PC-9 (cell line): ENCODE results near the gene MKKS. TPM values are rescaled to one million over a fixed set of nuclear protein-coding genes. Genes with fewer than 3 reads are reported as not detected.

Experiments used
- BruUV-seq: library from RNA; stranded (reverse); fragments of 400-500 nt; replicated peaks from 2 replicates; lab custom pipeline; 2021; lab: Mats Ljungman, UMichigan
- CTCF ChIA-PET: fragments of 300-600 bp; sonication (Branson Sonifier 250); formaldehyde crosslinking; loops from one replicate; lab custom pipeline; 2022; ENCODE audit warnings: antibody characterized with exemption; lab: Charles Lee
- POLR2A ChIA-PET: fragments of 300-600 bp; sonication (Branson Sonifier 250); formaldehyde crosslinking; loops from one replicate; lab custom pipeline; 2022; ENCODE audit warnings: antibody characterized with exemption; ENCODE audit not compliant: unreplicated experiment; lab: Charles Lee
- DNase-seq, 2 experiments: peaks; one replicate each; pipeline versions ENCODE4 v3.0.0 to v3.0.0-alpha.2; 2015 to 2022; ENCODE audit warnings: mixed read lengths in 1 of 2
- H2AFZ ChIP-seq: fragments of 200-600 bp; sonication (generic); 2 replicates; pipeline ENCODE4 v1.8.1; 2017; ENCODE audit warnings: antibody characterized with exemption
- H3F3A ChIP-seq: fragments of 200-600 bp; sonication (generic); 2 replicates; pipeline ENCODE4 v1.8.1; 2017; ENCODE audit warnings: antibody characterized with exemption, mild to moderate bottlenecking, low read depth; ENCODE audit not compliant: insufficient read depth
- H3K27ac ChIP-seq: fragments of 200-600 bp; sonication (generic); 2 replicates; pipeline ENCODE4 v1.6.1; 2016; ENCODE audit warnings: mixed run types
- H3K27me3 ChIP-seq: fragments of 200-600 bp; sonication (generic); 2 replicates; pipeline ENCODE4 v1.6.1; 2016; ENCODE audit warnings: low read depth, mixed run types; ENCODE audit not compliant: insufficient read depth
- H3K36me3 ChIP-seq: fragments of 200-600 bp; sonication (generic); 2 replicates; pipeline ENCODE4 v1.6.1; 2016; ENCODE audit warnings: low read depth, mixed run types
- H3K4me1 ChIP-seq: fragments of 200-600 bp; sonication (generic); replicated peaks from 2 replicates; pipeline ENCODE4 v1.6.1; 2016; ENCODE audit warnings: mixed run types; ENCODE audit not compliant: insufficient read depth
- H3K4me2 ChIP-seq: fragments of 200-600 bp; sonication (generic); 2 replicates; pipeline ENCODE4 v1.6.1; 2017; ENCODE audit warnings: mixed run types
- H3K4me3 ChIP-seq: fragments of 200-600 bp; sonication (generic); 2 replicates; pipeline ENCODE4 v1.6.1; 2016; ENCODE audit warnings: mixed run types
- H3K79me2 ChIP-seq: fragments of 200-600 bp; sonication (generic); 2 replicates; pipeline ENCODE4 v1.6.1; 2017; ENCODE audit warnings: low read depth, mixed run types
- H3K9me2 ChIP-seq: fragments of 200-600 bp; sonication (generic); 2 replicates; pipeline ENCODE4 v1.8.1; 2017; ENCODE audit warnings: mild to moderate bottlenecking; ENCODE audit not compliant: insufficient read depth
- H3K9me3 ChIP-seq: fragments of 200-600 bp; sonication (generic); 2 replicates; pipeline ENCODE4 v1.8.1; 2016; ENCODE audit warnings: low read depth; ENCODE audit not compliant: insufficient read depth
- H4K20me1 ChIP-seq: fragments of 200-600 bp; sonication (generic); 2 replicates; pipeline ENCODE4 v1.8.1; 2017; ENCODE audit not compliant: insufficient read depth
- EZH2 ChIP-seq: fragments of 200-600 bp; sonication (generic); IDR thresholded peaks from 2 replicates; pipeline ENCODE4 v1.8.0; 2017; ENCODE audit warnings: antibody characterized with exemption, low read depth
- intact Hi-C: fragments of 100-400 bp; cut with micrococcal nuclease; formaldehyde crosslinking; loops from one replicate; pipeline ENCODE4 v1.10.0; 2022; ENCODE audit not compliant: unreplicated experiment
- total RNA-seq: library from RNA; stranded (reverse); gene quantifications from 2 replicates; pipeline ENCODE4 v1.2.3, GENCODE V29; 2021
- TF ChIP-seq, protein P1 (sequence below): fragments of 200-600 bp; sonication (generic); conservative IDR thresholded peaks from 2 replicates; pipeline ENCODE4 v1.6.1; 2017; ENCODE audit warnings: mixed run types, antibody characterized with exemption, mild to moderate bottlenecking, moderate library complexity

The MKKS gene
- total RNA-seq, 1 experiment from 2014 or later, result 15.2 TPM

DNA sequence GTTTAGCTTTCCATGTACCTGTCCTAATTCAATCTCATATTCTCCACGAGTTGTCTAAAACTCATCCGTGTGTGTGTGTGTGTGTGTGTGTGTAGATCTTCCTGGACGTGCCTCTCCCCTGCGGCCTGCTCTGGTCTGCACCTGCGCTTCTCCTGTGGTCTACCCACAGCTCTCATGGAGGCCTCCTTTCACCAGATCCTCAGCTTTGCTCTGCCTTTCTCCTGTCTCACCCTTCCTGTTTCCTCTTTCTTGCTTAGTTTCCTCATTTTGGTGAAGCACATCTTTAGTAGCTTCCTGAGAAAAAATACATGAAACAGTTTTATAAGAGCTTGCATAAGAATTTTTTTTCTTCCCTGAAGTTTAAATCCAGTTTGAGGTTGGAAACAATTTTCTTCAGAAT is 19.2 kb upstream of the MKKS start:
- Histone ChIP-seq H3K27ac (no peak overlapping the region), H3K9me2 (no peaks in the 10 kb centered on the region), H4K20me1 (no peaks in the 10 kb centered on the region), H3K4me3 (no peak overlapping the region), H3K27me3 (no peaks in the 10 kb centered on the region), H3K36me3 (no peaks in the 10 kb centered on the region; the same call in 1 of the 2 replicates), H3F3A (no peaks in the 10 kb centered on the region), H3K4me1 (no peaks in the 10 kb centered on the region), H2AFZ (no peak overlapping the region), H3K79me2 (peaks cover 3% of the 10 kb centered on the region), H3K9me3 (0 out of 2 replicates have a peak, but pooled peaks cover 2% of the 10 kb centered on the region), H3K4me2 (no peak overlapping the region)
- ChIA-PET POLR2A (no interaction called here), CTCF (interaction anchor here (0.6 kb wide), 1 partner anchor 27 kb away, joined by 4 read pairs; no protein-coding TSS in a partner anchor)
- no TSS peak for BruUV-seq
- no peak for DNase-seq
- no peak for TF ChIP-seq EZH2
- TF ChIP-seq, protein P1, sequence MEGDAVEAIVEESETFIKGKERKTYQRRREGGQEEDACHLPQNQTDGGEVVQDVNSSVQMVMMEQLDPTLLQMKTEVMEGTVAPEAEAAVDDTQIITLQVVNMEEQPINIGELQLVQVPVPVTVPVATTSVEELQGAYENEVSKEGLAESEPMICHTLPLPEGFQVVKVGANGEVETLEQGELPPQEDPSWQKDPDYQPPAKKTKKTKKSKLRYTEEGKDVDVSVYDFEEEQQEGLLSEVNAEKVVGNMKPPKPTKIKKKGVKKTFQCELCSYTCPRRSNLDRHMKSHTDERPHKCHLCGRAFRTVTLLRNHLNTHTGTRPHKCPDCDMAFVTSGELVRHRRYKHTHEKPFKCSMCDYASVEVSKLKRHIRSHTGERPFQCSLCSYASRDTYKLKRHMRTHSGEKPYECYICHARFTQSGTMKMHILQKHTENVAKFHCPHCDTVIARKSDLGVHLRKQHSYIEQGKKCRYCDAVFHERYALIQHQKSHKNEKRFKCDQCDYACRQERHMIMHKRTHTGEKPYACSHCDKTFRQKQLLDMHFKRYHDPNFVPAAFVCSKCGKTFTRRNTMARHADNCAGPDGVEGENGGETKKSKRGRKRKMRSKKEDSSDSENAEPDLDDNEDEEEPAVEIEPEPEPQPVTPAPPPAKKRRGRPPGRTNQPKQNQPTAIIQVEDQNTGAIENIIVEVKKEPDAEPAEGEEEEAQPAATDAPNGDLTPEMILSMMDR, result no peak
- intact Hi-C loops, result no loop called here

- BruUV-seq, result no TSS peak
- CTCF ChIA-PET, result no interaction called here
- H2AFZ ChIP-seq, result no peak overlapping the region
- H3K36me3 ChIP-seq, result no peaks in the 10 kb centered on the region
- DNase-seq, result no peak
- intact Hi-C loops, result no loop called here
- no peaks in the 10 kb centered on the region for H3K27me3 ChIP-seq
- H4K20me1 ChIP-seq, result no peaks in the 10 kb centered on the region
- H3K9me3 ChIP-seq, result no peaks in the 10 kb centered on the region
- no peak overlapping the region for H3K27ac ChIP-seq
- TF ChIP-seq, protein P1, result no peak
- TF ChIP-seq EZH2, result no peak
- H3K79me2 ChIP-seq, result peaks cover 24% of the 10 kb centered on the region
- POLR2A ChIA-PET, result no interaction called here
- H3K4me1 ChIP-seq, result peaks cover 11% of the 10 kb centered on the region
- no peak overlapping the region for H3K4me3 ChIP-seq
- H3K9me2 ChIP-seq, result no peaks in the 10 kb centered on the region
- H3K4me2 ChIP-seq, result no peak overlapping the region
- no peaks in the 10 kb centered on the region for H3F3A ChIP-seq
Measured at GRCh38 chr20:10449270-10449669, 15.2 kb upstream of the MKKS start.

DNA sequence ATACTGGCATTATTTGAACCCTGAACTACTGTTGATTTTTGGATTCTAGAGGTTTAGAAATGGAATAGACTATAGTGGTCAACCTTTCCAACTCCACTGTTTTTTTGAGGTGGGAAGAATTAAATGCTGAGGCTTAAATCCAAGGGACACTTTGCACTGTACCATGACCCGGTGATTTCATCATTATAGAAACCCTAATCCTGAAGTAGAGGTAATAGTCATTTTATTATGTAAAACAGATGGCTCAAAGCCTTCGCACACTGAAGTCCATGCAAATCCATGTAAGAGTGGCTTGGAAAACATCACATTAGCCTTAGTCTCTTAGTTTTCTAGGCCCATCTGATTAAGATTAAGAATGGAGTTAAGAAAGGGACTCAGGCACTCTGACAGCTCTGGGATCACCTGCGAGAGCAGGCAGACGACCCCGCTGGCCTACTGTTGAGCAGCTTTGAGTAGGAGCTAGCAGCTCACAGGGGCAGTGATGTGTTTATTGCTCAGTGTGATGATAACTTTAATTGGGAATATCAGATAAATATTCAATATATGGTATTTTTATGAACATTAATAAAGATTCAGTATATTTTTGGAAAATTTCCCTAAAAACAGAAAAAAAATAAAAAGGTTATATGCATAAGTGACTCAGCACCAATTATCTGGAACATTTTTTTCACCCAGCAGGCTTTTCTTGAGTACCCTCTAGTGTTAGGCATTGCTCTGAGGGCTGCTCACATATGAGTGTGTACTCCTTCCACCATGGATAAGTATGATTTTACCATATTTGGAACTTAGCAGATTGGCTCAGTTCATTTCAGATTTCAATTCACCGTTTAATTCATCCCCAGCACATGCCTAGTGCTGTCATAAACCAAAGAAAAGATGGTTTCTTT is 14.5 kb upstream of the MKKS start:
- Histone ChIP-seq H3K4me1 (peaks cover 11% of the 10 kb centered on the region), H3K4me3 (no peak overlapping the region), H3F3A (no peaks in the 10 kb centered on the region), H3K4me2 (no peak overlapping the region), H3K27me3 (no peaks in the 10 kb centered on the region), H2AFZ (no peak overlapping the region), H3K27ac (no peak overlapping the region), H3K36me3 (no peaks in the 10 kb centered on the region), H3K9me3 (no peaks in the 10 kb centered on the region), H4K20me1 (no peaks in the 10 kb centered on the region), H3K79me2 (peaks cover 24% of the 10 kb centered on the region), H3K9me2 (no peaks in the 10 kb centered on the region)
- intact Hi-C loops, result no loop called here
- DNase-seq, result no peak
- POLR2A ChIA-PET, result interaction anchor here (0.8 kb wide), 1 partner anchor 45 kb away, joined by 25 read pairs; no protein-coding TSS in a partner anchor
- CTCF ChIA-PET, result no interaction called here
- TF ChIP-seq, protein P1, result no peak
- TF ChIP-seq EZH2, result no peak
- BruUV-seq, result no TSS peak
